ENCODE data around the gene VPS13A. TPM values are rescaled to one million over a fixed set of nuclear protein-coding genes. Genes with fewer than 3 reads are reported as not detected.

Gene VPS13A
- total RNA-seq, 2 experiments from 2014 or later: 34.4 to 37.0 TPM

DNA sequence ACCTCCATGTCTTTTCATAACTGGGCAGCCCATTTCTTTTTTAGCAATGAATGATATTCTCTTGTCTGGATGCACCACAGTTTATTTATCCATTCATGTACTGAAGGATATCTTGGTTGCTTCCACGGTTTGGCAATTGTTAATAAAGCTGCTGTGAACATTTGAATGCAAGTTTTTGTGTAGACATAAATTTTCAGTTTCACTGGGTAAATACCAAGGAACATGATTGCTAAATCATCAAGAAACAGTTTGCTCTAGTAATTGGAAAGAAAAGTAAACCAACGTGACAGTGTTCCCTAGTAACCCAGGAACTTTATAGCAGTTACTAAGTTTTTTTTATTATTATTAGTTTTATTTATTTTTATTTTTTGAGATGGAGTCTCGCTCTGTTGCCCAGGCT is 100.4 kb downstream of the VPS13A start:
- CTCF ChIA-PET: no interaction called here
- ATAC-seq: no peak

DNA sequence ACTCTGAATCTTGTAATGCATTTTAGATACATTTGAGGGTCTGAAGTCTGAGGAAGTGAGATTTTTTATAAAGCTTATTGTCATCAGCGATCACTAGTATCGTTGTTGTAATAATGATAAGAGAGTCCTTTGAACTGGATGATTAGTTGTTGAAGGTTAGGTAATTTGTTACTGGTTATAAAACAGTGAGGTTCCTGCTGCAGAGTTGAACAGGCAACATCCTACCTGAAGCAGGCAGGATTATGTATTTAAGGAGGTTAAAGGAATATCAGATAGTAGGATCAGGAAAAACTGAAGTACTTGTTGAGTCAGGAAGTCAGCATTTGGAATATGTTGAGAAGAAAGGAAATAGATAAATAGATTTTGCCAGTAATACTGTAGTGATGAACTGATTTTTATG is 106.7 kb downstream of the VPS13A start:
- no peaks in the 10 kb centered on the region for H3K4me1 Mint-ChIP-seq (ENCODE audit: low read depth)
- H3K27ac Mint-ChIP-seq: no peak overlapping the region
- no peak overlapping the region for H3K4me3 Mint-ChIP-seq
- DNase-seq (no peak), ATAC-seq (no peak)
- intact Hi-C loops (cut with micrococcal nuclease): no loop called here
- H3K9me3 Mint-ChIP-seq: peaks cover 12% of the 10 kb centered on the region
- TF ChIP-seq, protein P1, sequence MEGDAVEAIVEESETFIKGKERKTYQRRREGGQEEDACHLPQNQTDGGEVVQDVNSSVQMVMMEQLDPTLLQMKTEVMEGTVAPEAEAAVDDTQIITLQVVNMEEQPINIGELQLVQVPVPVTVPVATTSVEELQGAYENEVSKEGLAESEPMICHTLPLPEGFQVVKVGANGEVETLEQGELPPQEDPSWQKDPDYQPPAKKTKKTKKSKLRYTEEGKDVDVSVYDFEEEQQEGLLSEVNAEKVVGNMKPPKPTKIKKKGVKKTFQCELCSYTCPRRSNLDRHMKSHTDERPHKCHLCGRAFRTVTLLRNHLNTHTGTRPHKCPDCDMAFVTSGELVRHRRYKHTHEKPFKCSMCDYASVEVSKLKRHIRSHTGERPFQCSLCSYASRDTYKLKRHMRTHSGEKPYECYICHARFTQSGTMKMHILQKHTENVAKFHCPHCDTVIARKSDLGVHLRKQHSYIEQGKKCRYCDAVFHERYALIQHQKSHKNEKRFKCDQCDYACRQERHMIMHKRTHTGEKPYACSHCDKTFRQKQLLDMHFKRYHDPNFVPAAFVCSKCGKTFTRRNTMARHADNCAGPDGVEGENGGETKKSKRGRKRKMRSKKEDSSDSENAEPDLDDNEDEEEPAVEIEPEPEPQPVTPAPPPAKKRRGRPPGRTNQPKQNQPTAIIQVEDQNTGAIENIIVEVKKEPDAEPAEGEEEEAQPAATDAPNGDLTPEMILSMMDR (IDR thresholded peaks at IDR 0.05): no peak
- POLR2A ChIA-PET: interaction anchor here (1.0 kb wide), 1 partner anchor 21 kb away, joined by 3 read pairs; no protein-coding TSS in a partner anchor
- CTCF ChIA-PET: no interaction called here
- peaks cover 50% of the 10 kb centered on the region for H3K36me3 Mint-ChIP-seq (ENCODE audit: low read depth)
- no peaks in the 10 kb centered on the region for H3K27me3 Mint-ChIP-seq

More for the DNA sequence above, 100.4 kb downstream of the VPS13A start:
- POLR2A ChIA-PET: no interaction called here
- H3K9me3 Mint-ChIP-seq: no peaks in the 10 kb centered on the region
- no peaks in the 10 kb centered on the region for H3K27me3 Mint-ChIP-seq
- no peaks in the 10 kb centered on the region for H3K4me1 Mint-ChIP-seq (ENCODE audit: low read depth)
- H3K36me3 Mint-ChIP-seq (ENCODE audit: low read depth): peaks cover 23% of the 10 kb centered on the region
- H3K4me3 Mint-ChIP-seq: no peak overlapping the region
- intact Hi-C loops (cut with micrococcal nuclease): no loop called here
- DNase-seq: no peak
- no peak overlapping the region for H3K27ac Mint-ChIP-seq
- TF ChIP-seq, protein P1 (IDR thresholded peaks at IDR 0.05): no peak

DNA sequence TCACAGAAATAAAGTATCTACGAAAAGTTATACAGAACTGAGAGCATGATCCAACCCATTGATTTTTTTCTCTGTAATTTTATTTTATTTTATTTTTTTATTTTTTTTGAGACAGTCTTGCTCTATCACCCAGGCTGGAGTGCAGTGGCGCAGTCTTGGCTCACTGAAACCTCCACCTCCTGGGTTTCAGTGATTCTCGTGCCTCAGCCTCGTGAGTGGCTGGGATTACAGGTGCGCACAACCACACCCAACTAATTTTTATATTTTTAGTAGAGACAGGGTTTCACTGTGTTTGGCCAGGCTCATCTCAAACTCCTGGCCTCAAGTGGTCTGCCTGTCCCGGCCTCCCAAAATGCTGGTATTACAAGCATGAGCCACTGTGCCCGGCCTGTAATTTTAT is 107.3 kb downstream of the VPS13A start:
- Mint-ChIP-seq H3K9me3 (peaks cover 12% of the 10 kb centered on the region), H3K27me3 (no peaks in the 10 kb centered on the region), H3K4me3 (no peak overlapping the region), H3K36me3 (ENCODE audit: low read depth) (peaks cover 50% of the 10 kb centered on the region), H3K4me1 (ENCODE audit: low read depth) (no peaks in the 10 kb centered on the region), H3K27ac (no peak overlapping the region)
- DNase-seq (no peak), ATAC-seq (no peak)
- ChIA-PET CTCF (no interaction called here), POLR2A (no interaction called here)
- intact Hi-C loops (cut with micrococcal nuclease): no loop called here
- TF ChIP-seq, protein P1 (IDR thresholded peaks at IDR 0.05): no peak

DNA sequence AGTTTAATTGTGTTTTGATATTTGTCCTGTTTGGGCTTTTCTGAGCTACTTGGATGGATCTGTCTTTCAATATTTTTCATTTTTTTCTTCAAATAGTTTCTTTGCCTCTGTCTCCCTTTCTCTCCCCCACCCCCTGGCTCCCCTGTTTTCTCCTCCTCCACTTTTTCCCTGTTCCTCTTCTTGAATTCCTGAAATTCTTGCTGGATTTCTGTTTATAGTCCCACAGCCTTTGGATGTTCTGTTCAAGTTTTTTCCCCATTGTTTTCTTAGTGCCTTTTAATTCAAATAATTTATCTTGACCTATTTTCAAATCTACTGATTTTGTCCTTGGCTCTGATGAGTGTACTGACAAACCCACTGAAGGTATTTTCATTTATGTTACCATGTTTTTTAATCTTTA is 113.0 kb downstream of the VPS13A start:
- ChIA-PET CTCF (no interaction called here), POLR2A (interaction anchor here (0.6 kb wide), 1 partner anchor 60 kb away, joined by 3 read pairs; no protein-coding TSS in a partner anchor)
- Mint-ChIP-seq H3K27me3 (no peaks in the 10 kb centered on the region), H3K27ac (no peak overlapping the region), H3K4me3 (no peak overlapping the region), H3K4me1 (ENCODE audit: low read depth) (no peaks in the 10 kb centered on the region), H3K9me3 (peaks cover 12% of the 10 kb centered on the region), H3K36me3 (ENCODE audit: low read depth) (peaks cover 55% of the 10 kb centered on the region)
- TF ChIP-seq, protein P1 (IDR thresholded peaks at IDR 0.05): no peak
- intact Hi-C loops (cut with micrococcal nuclease): no loop called here
- DNase-seq (no peak), ATAC-seq (no peak)

DNA sequence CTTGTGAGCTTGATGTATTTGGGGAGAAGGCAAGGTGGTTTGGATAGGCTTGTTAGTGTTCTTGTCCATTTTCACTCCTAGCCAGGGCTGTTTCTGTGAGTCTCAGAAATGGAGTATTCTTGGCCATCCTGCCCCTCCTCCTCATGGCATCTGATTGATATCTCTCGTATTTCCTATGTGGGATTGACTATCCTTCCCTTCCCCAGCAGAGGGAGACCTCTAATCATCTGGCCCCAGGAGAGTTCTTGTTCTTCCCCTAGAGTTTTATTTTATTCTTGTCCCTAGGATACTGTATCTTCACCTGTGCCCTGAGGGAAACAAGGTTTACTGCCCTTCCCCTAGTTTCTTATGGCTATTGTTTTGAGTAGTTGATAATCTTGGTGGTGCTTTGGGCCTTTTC is 114.4 kb downstream of the VPS13A start:
- Mint-ChIP-seq H3K4me3 (no peak overlapping the region), H3K36me3 (ENCODE audit: low read depth) (peaks cover 44% of the 10 kb centered on the region), H3K9me3 (peaks cover 12% of the 10 kb centered on the region), H3K27ac (no peak overlapping the region), H3K4me1 (ENCODE audit: low read depth) (no peaks in the 10 kb centered on the region), H3K27me3 (no peaks in the 10 kb centered on the region)
- ATAC-seq (no peak), DNase-seq (no peak)
- POLR2A ChIA-PET: no interaction called here
- TF ChIP-seq, protein P1 (IDR thresholded peaks at IDR 0.05): no peak
- CTCF ChIA-PET: interaction anchor here (1.0 kb wide), 1 partner anchor 197 kb away, joined by 3 read pairs; no protein-coding TSS in a partner anchor
- intact Hi-C loops (cut with micrococcal nuclease): no loop called here

All from activated CD8-positive, alpha-beta T cell treated with anti-CD3 and anti-CD28 coated beads for 36 hours (primary cell).